Activated naive CD4-positive, alpha-beta T cell treated with anti-CD3 and anti-CD28 coated beads, Interleukin-2, amount 50 U/mL, for 24 hours (primary cell): ENCODE measurements around the gene RASGEF1C.

Experiments used
- H3K27ac Mint-ChIP-seq: one replicate; pipeline ENCODE4 v1.8.0; 2021; ENCODE audit warnings: mild to moderate bottlenecking, mixed read lengths
- H3K27me3 Mint-ChIP-seq: one replicate; pipeline ENCODE4 v1.8.0; 2021; ENCODE audit warnings: mixed read lengths
- H3K36me3 Mint-ChIP-seq: one replicate; pipeline ENCODE4 v1.8.0; 2021; ENCODE audit warnings: mixed read lengths
- H3K4me1 Mint-ChIP-seq: one replicate; pipeline ENCODE4 v1.8.0; 2021; ENCODE audit warnings: mixed read lengths
- H3K4me3 Mint-ChIP-seq: one replicate; pipeline ENCODE4 v1.8.0; 2021; ENCODE audit warnings: mild to moderate bottlenecking, mixed read lengths
- H3K9me3 Mint-ChIP-seq: one replicate; pipeline ENCODE4 v1.8.0; 2021; ENCODE audit warnings: mixed read lengths

RASGEF1C gene

GRCh38 chr5:180160215-180160614 lies 48.8 kb downstream of the RASGEF1C start:
- Mint-ChIP-seq H3K27me3 (peaks cover 6% of the 10 kb centered on the region), H3K9me3 (peaks cover 4% of the 10 kb centered on the region), H3K4me3 (no peak overlapping the region), H3K27ac (no peak overlapping the region), H3K36me3 (no peaks in the 10 kb centered on the region), H3K4me1 (no peaks in the 10 kb centered on the region)

DNA sequence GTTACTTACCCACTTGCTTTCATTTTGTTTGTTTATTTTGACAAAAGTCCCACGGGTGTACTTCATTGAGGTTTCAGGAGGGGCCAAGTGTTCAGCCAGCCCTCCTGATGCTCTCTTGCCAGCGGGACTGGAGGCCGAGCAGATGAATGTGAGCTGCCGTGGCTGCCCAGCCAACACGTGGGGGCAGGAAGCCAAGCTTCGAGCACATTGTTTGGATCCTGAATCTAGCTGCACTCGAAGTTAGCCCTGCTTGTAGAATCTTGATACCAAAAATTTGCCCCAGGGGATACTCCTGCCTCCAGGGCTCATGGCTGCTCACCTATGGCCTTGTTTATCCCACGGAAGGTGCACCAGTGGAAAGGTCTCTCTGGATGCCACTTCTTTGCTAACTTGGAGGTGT lies 49.3 kb downstream of the RASGEF1C start:
- no peak overlapping the region for H3K4me3 Mint-ChIP-seq
- H3K27me3 Mint-ChIP-seq = peaks cover 4% of the 10 kb centered on the region
- H3K36me3 Mint-ChIP-seq = no peaks in the 10 kb centered on the region
- H3K9me3 Mint-ChIP-seq = peaks cover 1% of the 10 kb centered on the region
- no peak overlapping the region for H3K27ac Mint-ChIP-seq
- no peaks in the 10 kb centered on the region for H3K4me1 Mint-ChIP-seq

- H3K27ac Mint-ChIP-seq = no peak overlapping the region
- no peaks in the 10 kb centered on the region for H3K27me3 Mint-ChIP-seq
- H3K9me3 Mint-ChIP-seq = no peaks in the 10 kb centered on the region
- no peak overlapping the region for H3K4me3 Mint-ChIP-seq
- H3K36me3 Mint-ChIP-seq = no peaks in the 10 kb centered on the region
- no peaks in the 10 kb centered on the region for H3K4me1 Mint-ChIP-seq
Measured at GRCh38 chr5:180157866-180158265, 51.1 kb downstream of the RASGEF1C start.

GRCh38 chr5:180156141-180156540 lies 52.9 kb downstream of the RASGEF1C start:
- Mint-ChIP-seq H3K36me3 (no peaks in the 10 kb centered on the region), H3K27me3 (no peaks in the 10 kb centered on the region), H3K27ac (no peak overlapping the region), H3K9me3 (no peaks in the 10 kb centered on the region), H3K4me1 (no peaks in the 10 kb centered on the region), H3K4me3 (no peak overlapping the region)

GRCh38 chr5:180155365-180155926 lies 53.6 kb downstream of the RASGEF1C start:
- Mint-ChIP-seq H3K9me3 (no peaks in the 10 kb centered on the region), H3K27ac (no peak overlapping the region), H3K4me1 (no peaks in the 10 kb centered on the region), H3K36me3 (no peaks in the 10 kb centered on the region), H3K4me3 (no peak overlapping the region), H3K27me3 (no peaks in the 10 kb centered on the region)

DNA sequence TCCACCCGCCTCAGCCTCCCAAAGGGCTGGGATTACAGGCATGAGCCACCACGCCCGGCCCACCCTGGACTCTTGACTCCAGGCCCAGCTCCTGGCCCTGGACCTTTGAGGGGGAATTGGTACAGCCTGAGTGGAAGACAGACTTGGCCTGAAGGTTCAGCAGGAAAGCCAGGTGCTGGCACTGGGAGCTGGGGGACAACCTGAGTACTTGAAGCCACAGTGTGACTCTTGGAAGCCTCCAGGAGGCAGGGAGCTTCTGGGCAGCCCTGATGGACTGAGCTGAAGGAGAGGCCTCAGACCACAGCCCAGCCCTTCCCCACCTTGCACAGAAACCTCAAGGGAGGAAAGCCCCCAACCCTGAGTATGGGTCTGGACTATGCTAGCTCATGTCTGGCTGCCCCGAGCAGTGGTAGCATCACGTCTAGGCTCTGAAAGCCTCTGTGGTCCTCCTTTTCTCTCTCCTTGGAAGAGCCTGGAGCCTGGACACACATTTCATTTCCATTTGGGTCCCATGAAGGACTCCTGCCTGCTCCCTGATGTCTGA lies 54.1 kb downstream of the RASGEF1C start:
- Mint-ChIP-seq H3K27me3 (peaks cover 5% of the 10 kb centered on the region), H3K27ac (no peak overlapping the region), H3K4me1 (no peaks in the 10 kb centered on the region), H3K9me3 (peaks cover 4% of the 10 kb centered on the region), H3K36me3 (peaks cover 3% of the 10 kb centered on the region), H3K4me3 (no peak overlapping the region)

GRCh38 chr5:180153991-180154390 lies 55.0 kb downstream of the RASGEF1C start:
- Mint-ChIP-seq H3K9me3 (peaks cover 9% of the 10 kb centered on the region), H3K36me3 (peaks cover 7% of the 10 kb centered on the region), H3K4me3 (no peak overlapping the region), H3K27me3 (peaks cover 8% of the 10 kb centered on the region), H3K27ac (no peak overlapping the region), H3K4me1 (no peaks in the 10 kb centered on the region)

DNA sequence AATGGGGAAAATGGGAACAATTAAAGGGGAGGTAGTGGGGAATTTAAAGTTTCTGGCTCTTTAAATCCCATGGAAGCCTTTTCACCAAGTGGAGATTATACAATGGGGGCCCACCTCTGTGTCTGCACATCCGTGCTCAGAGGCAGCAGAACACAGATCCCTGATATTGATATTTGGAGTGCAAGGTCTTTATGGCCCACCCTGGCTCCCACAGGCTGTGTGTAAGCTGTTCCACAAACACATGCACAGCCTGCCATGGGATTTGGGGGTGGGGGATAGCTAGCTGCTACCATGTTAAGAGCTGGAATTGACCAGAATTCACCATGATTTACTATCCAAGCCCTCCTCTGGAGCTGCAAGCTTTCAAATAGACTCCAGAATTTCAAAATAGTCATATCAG lies 55.9 kb downstream of the RASGEF1C start:
- peaks cover 8% of the 10 kb centered on the region for H3K27me3 Mint-ChIP-seq
- no peak overlapping the region for H3K4me3 Mint-ChIP-seq
- peaks cover 7% of the 10 kb centered on the region for H3K36me3 Mint-ChIP-seq
- no peak overlapping the region for H3K27ac Mint-ChIP-seq
- H3K9me3 Mint-ChIP-seq = peaks cover 13% of the 10 kb centered on the region
- H3K4me1 Mint-ChIP-seq = no peaks in the 10 kb centered on the region

- Mint-ChIP-seq H3K4me3 (no peak overlapping the region), H3K36me3 (peaks cover 2% of the 10 kb centered on the region), H3K4me1 (no peaks in the 10 kb centered on the region), H3K27ac (no peak overlapping the region), H3K9me3 (peaks cover 18% of the 10 kb centered on the region), H3K27me3 (peaks cover 12% of the 10 kb centered on the region)
Measured at GRCh38 chr5:180143656-180144364, 65.2 kb downstream of the RASGEF1C start.

- Mint-ChIP-seq H3K9me3 (peaks cover 13% of the 10 kb centered on the region), H3K4me1 (no peaks in the 10 kb centered on the region), H3K4me3 (no peak overlapping the region), H3K27me3 (peaks cover 12% of the 10 kb centered on the region), H3K36me3 (peaks cover 2% of the 10 kb centered on the region), H3K27ac (no peak overlapping the region)
Measured at GRCh38 chr5:180142824-180143610, 66.0 kb downstream of the RASGEF1C start.

DNA sequence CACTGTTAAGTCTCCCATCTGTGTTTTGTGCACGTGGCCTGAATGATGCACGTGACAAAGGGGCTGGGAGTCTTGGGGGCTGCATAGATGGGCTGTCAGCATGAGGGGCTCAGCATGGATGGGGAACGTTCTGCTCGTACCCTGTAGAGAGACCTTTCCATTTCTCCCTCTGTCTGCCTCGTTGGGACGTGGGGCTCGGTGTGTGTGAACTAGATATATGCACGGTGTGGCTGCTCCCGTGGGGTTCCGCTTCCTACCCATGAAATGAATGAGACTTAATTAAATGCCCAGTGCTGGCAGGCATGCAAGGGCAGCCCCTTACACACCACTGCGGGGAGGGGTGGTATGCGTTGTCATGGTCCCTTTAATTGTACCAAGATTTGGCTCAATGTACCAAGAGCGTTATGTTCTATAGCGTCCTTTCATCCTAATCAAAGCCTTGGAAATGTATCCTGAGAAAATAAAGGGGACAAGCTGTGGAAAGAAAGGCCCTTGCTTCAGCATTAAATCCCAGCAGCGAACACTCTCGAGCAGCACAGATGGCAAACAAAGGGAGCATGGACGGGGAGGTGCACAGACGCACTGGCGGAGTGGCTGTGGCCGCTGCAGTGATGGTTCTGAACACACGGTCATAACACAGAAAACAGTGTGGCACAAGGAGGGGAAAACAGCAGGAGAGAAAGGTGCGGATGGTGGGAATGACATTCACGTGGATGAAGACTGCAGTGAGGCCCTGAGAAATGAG lies 66.8 kb downstream of the RASGEF1C start:
- Mint-ChIP-seq H3K9me3 (peaks cover 9% of the 10 kb centered on the region), H3K4me1 (no peaks in the 10 kb centered on the region), H3K27me3 (peaks cover 10% of the 10 kb centered on the region), H3K27ac (no peak overlapping the region), H3K4me3 (no peak overlapping the region), H3K36me3 (peaks cover under 1% of the 10 kb centered on the region)

DNA sequence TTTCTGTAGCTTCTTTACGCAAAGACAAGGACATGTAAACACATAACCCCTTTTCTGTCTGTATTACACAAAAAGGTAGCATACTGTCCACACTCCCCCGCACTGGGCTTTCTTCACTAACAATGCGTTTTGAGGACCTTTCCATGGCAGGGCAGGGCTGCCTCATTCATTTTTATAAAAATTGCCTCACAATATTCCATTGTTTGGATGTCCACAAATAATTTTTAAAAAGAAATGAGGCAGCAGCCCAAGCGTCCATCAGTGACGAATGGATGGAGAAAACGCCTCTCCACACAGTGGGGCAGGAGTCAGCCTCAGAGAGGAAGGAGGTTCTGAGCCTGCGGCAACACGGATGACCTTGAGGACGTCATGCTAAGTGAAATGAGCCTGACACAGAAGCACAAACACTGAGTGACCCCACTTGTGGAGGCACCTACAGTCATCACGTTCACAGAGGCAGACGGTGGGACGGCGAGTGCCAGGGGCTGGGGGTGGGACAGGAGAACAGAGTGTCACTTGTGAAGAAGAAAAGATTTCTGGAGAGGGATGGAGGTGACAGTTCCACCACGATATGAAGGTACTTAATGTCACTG lies 67.8 kb downstream of the RASGEF1C start:
- peaks cover 5% of the 10 kb centered on the region for H3K27me3 Mint-ChIP-seq
- peaks cover under 1% of the 10 kb centered on the region for H3K9me3 Mint-ChIP-seq
- no peak overlapping the region for H3K4me3 Mint-ChIP-seq
- H3K27ac Mint-ChIP-seq = no peak overlapping the region
- no peaks in the 10 kb centered on the region for H3K4me1 Mint-ChIP-seq
- H3K36me3 Mint-ChIP-seq = no peaks in the 10 kb centered on the region

- Mint-ChIP-seq H3K36me3 (no peaks in the 10 kb centered on the region), H3K27ac (no peak overlapping the region), H3K9me3 (no peaks in the 10 kb centered on the region), H3K4me3 (no peak overlapping the region), H3K27me3 (peaks cover 2% of the 10 kb centered on the region), H3K4me1 (no peaks in the 10 kb centered on the region)
Measured at GRCh38 chr5:180140571-180140970, 68.4 kb downstream of the RASGEF1C start.

DNA sequence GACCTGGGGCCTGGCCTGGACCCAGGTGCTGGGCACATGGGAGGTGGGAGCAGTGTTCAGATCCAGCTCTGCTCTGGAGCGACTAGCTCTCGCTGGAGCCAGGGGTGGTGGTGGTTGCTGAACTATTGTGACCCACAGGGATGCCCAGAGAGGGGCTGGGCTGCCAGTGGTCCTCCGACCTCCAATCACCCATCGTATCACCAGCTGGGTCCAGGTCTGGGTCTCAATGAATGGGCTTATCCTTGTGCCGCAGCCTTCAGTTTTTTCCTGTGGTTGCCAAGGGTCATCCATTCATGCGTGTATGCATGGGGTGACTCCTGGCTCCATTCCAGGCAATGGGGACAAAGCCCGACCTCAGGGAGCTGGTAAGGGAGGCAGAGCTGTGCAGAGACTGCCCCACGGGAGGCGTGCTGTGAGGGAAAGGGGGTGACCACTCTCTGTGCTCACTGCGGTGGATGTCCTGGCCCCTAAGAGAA lies 68.9 kb downstream of the RASGEF1C start:
- Mint-ChIP-seq H3K36me3 (no peaks in the 10 kb centered on the region), H3K4me1 (peaks cover 4% of the 10 kb centered on the region), H3K27me3 (peaks cover 2% of the 10 kb centered on the region), H3K9me3 (no peaks in the 10 kb centered on the region), H3K27ac (no peak overlapping the region), H3K4me3 (no peak overlapping the region)

GRCh38 chr5:180139731-180140055 lies 69.3 kb downstream of the RASGEF1C start:
- Mint-ChIP-seq H3K4me1 (peaks cover 9% of the 10 kb centered on the region), H3K9me3 (no peaks in the 10 kb centered on the region), H3K4me3 (no peak overlapping the region), H3K27ac (no peak overlapping the region), H3K36me3 (no peaks in the 10 kb centered on the region), H3K27me3 (peaks cover under 1% of the 10 kb centered on the region)
